Activated T-cell treated with anti-CD3 and anti-CD28 coated beads, Interleukin-2, amount 50 U/mL, for 48 hours (primary cell): ENCODE data around the gene SELENOO.

Source experiments
- DNase-seq, 2 experiments: peaks; one replicate each; pipeline ENCODE4 v3.0.0-alpha.2; 2020

SELENOO gene

DNA sequence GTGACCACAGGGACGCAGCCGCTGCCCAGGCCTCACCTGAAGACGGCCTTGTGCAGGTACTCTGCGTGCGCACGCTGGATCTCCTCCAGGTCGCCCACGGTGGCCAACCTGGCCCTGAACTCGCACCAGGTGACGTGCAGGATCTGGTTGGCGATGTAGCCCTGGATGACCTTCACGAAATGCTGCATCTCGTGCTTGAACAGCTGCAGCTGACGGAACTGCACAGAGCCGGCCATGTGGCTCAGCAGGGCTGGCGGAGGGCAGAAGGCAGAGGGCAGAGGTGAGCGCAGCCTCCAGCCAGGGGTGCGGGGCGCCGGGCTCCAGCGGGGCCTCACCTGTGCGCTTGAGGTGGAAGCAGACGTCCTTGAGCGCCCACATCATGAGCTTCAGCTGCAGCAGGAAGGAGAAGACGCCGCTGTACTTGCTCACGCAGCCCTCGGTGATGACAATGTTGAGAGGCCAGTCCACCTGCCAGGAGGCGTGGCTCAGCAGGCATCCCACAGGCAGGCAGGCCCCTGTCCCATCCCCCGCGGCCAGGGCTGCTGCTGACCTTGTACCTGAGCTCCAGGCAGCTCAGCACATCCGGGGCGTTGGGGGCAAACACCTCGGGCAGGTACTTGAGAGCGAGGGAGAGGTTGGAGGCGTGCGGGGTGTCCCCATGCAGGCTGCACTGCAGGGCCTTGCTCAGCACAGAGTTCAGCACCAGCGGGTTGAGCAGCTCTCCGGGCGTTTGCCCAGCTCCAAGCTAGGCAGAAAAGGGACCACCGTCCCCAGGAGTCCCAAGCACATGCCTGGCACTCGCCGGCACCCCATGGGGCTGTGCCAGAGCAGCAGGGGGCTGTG lies 17.6 kb downstream of the SELENOO start:
- no peak for DNase-seq

DNA sequence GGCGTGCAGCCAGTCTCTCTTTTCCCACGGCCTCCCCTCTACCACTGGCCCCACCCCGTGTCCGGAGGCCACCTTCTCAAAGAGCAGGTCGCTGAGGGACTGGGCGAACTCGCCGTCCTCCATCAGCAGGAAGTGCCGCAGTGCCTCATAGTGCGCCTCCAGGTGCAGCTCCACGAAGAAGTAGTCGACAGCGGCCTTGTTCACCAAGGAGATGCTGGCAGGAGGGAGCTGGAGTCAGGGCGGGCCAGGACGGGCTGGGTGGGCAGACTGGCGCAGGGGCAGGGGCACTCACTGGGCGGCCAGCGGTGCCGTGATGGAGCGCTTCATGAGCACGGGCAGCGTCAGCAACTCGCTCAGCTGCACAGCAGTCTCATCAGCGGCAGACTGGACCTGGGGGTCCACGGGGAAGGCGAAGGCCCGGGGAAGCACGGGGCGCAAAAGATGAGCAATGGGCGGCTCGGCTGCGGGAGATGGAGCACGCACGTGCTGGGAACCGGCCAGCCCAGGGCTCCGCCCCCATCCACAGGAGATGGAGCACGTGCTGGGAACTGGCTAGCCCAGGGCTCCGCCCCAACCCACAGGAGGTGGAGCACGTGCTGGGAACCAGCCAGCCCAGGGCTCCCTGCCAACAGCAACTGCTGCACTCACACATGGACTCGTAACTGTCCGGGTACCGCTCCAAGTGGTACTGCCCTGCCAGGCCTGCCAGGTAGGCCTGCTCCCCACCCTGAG lies 18.4 kb downstream of the SELENOO start:
- DNase-seq, result no peak

DNA sequence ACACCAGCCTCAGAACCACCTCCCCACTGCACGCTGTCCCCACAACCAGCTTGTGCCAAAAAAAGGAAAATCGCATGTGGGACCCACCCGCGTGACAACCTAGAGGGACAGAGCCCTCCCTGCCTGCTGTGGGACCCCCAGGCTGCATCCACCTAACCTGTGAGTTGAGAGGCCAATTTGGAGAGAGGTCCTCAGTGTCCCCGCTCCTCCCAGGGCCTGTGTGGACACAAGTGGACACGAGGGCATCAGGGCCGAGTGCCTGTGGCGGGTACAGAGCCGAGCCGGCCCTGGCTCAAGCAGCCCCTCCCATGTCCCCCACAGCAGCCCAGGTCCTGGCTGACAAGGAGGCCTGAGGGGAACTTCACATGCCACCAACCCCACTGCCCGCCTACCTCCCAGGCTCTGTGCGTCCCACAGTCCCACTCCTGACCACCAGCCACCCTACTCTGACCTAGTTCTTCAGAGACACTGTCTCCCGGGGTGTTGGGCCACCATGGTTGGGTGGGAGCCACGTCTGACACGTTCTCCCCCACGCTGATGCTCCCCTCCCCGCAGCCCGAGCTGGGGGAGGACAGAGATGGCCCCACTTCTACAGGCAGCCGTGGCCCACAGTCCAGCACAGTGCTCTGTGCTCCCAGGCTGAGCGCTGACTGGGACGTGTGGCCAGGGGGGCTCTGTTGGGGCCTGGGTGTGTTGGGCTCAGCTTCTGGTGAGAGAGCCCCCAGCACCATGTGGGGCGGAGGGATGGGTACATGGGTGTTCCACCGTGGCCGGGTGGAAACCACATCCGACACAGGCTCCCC lies 19.2 kb downstream of the SELENOO start:
- DNase-seq, result no peak

DNA sequence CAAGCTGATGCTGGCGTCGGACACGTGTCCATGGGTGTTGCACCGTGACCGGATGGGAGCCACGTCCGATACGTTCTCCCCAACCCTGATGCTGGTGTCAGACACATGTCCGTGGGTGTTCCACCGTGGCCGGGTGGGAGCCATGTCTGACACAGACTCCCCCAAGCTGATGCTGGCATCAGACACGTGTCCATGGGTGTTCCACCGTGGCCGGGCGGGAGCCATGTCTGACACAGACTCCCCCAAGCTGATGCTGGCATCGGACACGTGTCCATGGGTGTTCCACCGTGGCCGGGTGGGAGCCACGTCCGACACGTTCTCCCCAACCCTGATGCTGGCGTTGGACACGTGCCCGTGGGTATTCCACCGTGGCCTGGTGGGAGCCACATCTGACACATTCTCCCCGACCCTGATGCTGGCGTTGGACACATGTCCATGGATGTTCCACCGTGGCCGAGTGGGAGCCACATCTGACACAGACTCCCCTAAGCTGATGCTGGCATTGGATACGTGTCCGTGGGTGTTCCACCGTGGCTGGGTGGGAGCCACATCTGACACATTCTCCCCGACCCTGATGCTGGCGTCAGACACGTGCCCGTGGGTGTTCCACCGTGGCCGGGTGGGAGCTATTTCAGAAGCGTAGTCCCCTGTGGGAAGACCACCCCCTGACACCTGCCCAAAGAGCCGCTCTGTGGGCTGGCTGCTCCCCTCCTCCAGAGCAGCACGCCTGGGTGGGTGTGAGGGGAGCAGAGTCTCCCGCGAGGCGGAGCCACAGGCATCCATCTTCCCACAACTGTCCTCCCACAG lies 20.0 kb downstream of the SELENOO start:
- DNase-seq, result no peak

DNA sequence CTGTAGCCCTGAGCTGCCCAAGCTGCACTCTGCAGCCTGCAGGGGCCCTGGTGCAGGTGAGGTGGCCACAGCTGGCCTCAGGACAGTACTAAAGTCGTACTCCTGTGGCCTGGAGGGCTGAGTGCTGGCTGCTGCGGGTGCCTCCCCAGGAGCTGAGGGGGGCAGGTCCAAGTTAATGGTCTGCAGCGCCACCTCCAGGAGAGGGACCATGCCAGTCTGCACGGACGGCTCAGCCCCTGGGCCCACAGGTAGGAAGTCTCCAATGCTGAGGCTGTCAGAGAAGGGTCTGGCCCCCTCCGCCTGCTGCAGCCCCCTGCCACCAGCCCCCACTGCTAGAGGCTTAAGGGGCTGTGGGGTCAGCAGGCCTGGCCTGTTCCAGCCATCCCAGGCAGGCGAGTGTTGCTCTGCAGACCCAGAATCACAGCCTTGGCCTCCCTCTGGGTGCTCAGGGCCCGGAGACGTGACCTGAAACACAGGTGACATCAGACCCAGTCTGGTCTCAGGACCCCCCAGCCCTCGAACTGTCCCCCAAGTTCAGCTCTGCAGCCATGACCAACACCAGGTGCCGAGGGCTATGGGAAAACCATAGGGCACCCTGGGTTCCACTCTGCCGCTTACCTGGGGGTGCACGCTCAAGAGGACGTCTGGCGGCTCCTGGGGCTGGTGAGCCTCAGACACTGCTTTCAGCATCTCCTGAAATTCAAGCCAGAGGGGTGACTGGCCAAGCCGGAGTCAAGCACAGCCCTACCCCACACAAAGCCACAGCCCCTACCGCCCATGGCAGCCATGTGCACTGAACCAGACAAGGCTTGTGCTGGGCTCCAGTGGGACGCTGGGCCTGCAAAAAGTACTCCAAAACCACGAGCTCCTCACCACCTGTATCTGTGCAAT lies 20.8 kb downstream of the SELENOO start:
- no peak for DNase-seq

DNA sequence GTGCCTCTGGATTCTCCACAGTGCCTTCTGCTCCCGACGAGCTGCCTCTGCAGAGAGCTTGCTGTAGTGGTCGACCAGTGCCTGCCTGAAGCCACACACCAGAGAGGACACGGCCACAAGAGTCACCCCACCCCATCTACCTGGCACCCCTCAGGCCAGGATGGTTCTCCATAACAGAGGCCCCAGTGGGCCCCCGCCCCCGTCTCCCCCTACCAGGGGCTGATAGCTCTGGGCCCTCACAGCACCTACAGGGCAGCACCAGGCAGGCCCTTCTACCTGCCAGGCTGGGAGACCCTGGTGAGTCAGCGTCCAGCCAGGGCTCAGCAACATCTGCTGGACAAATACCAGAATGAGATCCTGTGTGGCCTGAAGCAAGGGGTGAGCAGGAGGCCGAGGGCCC lies 21.7 kb downstream of the SELENOO start:
- DNase-seq, result no peak

DNA sequence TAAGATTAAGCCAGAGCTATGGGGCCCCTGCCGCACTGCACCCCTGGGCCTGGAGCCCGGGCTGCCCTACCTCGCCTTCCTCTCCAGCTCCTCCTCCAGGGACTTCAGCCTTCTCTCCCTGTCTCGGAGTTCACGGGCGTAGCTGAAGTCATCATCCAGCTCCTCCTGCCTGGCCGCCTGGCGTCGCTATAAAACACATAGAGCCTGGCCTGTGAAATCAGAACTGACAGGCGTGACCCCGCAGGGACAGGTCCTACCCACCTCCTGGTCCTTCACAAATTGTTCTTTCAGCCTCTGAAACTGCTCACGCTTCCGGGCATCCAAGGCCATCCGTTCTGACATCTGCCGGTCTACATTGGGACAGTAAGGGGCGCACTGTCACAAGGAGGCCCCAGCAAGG lies 23.3 kb downstream of the SELENOO start:
- DNase-seq, result no peak

DNA sequence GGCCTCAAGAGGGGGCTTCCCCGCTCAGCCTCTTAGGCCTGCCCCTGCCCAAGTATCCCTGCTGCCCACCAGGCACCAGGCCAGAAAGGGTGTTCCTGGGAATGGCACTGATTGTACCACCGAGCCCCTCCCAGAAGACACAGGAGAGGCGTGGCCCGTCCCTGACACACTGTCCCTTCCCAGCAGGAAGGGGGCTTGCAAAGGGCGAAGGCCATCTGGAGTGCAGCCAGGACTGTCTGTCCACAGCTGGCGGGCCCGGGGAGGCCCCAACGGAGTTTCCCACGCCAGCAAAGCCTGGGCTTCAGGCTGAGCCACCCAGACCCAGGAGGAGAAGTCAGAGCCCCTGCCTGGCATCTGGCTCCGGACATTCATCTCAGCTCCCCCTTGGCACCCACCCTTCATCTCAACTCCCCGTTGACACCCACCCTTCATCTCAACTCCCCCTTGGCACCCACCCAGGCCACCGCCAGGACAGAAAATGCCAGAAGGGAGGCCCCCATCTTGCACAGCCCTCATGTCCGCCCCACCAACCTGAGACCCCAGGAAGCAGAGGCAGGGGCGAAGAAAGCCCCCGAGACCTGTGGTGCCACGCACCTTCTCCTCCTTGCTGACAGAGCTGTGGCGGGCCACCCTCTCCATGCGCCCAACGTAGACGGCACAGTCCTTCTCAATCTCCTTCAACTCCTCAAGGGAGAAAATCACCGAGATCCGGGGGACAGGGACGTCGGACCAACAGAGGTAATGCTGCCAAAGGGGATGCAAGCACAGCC lies 24.6 kb downstream of the SELENOO start:
- DNase-seq, result no peak

DNA sequence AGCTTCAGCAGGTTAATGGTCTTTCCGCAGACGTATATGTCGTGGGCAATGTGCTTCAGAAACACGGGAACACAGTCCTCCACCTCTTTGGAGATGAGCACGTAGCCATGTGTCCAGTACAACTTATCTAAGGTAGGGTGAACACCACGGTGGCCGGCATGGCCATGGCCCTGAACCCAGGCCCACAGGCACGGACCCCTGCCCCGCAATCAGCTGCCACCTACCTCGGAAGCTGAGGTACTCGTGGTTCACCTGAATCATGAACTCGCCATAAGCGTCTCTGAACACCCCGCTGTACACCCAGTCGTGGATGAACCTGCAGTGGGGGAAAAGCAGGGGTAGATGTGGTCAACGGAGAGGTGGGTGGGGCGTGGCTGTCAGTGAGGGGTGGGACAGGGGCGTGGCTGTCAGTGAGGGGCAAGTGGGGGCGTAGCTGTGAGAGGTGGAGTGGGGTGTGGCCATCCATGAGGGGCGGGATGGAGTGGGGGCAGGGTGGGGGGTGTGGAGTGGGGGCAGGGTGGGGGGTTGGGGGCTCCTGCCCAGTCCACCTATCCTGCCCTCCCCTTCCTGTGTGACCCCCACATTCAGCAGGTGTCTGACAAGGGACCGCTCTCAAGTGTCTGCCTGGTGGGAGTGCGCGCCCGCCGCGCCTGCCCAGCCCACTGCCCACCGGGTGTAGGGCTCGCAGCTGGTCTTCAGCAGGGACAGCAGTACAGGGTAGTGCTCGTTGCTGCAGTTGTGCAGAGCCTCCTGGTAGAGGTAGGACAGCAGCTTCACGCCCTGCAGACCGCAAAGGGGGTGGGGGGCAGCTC lies 25.5 kb downstream of the SELENOO start:
- no peak for DNase-seq

DNA sequence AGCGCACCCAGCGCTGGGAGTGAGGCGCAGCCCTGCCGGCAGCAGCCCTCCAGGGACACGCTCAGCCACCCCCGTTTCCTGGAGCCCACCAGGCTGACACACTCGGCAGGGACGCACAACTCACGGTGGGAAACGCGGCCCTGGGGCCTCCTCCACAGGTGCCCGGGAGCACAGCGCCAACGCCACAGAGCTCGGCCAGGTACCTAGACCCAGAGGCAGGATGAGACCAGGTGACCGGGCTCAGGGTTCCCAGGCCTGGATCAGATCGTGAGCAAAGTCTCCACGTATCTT lies 26.0 kb downstream of the SELENOO start:
- no peak for DNase-seq

DNA sequence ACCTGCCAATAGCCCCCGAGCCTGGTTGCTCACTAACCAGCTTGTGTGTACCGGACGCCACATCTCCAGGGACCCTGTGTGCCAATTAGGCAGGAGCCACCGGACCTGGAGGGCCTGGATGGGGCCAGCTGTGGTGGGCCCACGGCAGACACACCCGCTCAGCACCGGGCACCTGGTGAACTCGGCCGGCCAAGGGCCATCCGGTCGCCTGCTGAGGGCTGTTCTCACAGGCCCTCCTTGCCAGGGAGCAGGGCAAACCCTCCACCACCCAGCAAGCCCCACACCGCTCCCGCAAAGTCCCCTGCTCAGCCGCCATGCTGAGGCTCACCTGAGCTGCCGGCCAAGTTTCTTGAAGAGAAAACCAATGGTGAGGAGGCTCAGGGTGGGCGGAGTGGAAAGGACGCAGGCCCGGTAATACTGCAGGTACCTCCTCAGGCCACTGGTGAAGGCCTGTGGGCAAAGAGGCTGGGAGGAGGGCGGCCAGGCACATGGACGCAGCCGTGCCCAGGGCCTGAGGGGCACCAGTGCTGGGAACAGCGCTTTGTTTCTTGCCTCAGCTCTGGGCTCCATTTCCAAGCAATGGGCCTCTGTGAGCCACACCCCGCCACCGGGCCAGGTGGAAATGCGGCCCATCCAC lies 26.9 kb downstream of the SELENOO start:
- DNase-seq, result no peak

DNA sequence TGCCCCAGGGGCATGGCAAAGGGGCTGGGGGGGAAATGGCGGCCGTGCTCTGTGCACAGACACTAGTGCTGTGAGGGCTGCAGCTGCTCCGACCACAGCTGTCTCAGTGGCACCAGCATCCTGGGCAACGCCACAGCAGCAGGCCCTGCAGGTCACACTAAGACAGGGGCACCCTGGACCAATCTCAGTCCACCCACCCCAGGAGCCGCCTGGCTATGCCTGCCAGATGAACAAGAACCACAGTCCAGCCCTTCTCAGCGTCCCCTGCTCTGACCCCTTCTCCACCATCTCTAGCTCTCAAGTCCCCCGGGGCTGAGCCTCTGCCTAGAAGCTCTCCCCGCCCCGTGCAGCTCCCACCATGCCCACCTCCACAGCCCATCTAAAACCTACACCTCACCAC lies 27.6 kb downstream of the SELENOO start:
- DNase-seq, result no peak

DNA sequence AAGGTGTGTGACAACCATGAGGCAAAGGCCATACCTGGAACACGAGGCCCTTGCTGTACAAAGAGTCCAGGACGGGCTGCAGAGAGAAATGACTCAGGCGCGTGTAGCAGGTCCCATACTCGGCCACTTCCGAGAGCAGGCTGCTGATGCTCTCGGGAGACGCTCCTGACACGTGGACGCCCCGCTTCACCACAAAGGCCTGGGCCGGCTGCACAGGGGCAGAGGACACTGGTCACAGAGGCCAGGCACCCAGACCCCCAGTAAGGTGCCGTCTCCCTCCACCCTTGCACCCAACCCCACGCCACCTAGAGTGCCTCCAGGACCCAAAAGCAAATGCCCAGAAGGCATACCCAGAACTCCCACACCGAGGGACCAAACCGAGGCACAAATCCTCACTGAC lies 28.6 kb downstream of the SELENOO start:
- DNase-seq, result no peak

DNA sequence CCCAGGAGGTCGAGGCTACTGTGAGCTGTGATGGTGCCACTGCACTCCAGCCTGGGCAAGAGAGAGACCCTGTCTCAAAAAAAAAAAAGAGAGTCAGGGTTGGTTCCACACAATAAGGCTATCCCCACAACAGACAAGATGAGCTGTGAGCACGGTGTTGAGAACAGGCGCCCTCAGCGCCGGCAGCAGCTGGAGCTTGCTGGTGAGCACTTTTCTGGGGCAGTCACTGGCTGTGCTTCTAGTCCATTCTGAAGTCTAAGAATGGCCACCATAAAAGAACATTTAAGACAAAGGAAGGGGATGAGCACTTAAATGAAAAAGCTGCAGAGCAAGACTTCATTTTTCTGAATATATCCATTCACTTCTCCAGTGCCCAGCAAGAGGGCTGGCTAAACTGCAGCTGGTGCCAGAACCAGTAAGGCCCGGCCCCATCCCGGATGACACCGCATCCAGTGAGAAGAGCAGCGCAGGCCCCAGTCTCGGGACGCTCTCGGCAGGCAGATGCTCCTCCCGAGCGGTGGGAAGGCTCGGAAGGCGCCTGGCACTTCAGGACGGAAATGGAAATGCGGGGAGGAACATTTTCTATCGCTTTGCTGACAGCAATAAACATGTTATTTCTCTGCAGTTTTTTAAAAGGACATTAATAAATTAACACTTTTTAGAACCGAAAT lies 31.8 kb downstream of the SELENOO start:
- no peak for DNase-seq

DNA sequence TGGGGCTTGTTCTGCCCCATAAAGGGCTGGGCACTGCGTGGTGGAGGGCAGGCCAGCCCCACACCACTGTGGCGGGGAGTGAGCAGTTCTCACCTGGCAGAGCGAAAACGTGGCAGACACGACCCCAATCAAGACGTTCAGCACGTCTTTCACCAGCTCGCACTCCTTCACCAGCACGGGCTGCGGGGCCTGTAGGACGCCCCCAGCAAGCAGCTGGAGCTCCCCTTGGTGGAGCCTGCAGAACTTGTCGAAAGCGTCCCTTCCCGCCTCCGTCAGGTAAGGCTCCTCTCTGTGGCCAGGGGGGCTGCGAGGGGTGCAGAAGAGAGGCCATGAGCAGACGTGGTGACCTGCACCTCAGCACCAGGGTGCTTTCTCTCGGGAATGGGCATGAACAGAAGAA lies 32.4 kb downstream of the SELENOO start:
- no peak for DNase-seq

DNA sequence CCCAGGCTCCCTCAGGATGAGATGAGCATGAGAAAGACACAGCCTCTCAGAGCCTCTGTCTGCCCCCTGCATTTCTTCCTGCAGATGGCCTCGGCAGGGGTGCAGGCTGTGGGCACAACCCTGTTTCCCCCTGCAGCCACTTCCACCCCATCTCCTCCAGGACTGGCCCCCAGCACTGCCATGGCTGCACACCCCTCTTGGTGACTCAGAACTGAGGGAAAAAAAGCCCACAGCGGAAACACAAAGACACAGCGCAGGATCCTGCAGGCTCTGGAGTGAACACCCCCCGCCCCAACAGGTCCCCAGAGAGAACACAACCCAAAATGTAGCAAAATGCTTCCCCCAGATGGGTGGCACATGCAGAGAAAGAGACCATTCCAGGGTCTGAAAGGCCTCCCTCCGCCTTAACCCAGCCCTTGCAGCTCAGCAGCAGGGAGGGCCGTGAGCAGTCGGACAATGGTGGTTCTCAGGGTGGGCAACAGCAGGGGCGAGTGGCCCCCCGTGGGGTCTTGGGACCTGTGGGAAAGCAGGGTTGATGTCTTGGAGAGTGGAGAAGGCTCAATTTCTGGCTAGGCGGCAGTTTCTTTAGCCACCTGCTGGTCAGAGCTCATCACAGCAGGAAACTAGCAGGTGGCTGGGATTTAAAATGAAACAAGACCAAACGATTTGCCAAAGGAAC lies 36.1 kb downstream of the SELENOO start:
- no peak for DNase-seq

DNA sequence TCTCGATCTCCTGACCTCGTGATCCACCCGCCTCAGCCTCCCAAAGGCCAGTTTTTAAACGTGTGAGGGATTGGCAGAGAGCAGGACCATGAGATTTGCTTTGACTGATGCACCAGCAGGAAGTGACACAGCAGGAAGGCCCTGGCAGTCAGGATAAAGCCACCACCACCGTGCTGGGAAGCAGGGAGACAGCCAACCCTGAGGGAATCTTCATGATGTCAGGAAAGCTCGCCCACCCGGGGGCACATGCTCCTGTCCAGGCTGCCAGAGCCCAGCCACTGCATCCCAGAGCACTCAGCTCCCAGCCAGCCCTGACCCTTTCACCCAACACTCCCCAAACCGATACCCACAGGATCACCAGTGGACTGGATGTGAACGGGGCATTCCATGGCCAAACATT lies 37.9 kb downstream of the SELENOO start:
- no peak for DNase-seq

DNA sequence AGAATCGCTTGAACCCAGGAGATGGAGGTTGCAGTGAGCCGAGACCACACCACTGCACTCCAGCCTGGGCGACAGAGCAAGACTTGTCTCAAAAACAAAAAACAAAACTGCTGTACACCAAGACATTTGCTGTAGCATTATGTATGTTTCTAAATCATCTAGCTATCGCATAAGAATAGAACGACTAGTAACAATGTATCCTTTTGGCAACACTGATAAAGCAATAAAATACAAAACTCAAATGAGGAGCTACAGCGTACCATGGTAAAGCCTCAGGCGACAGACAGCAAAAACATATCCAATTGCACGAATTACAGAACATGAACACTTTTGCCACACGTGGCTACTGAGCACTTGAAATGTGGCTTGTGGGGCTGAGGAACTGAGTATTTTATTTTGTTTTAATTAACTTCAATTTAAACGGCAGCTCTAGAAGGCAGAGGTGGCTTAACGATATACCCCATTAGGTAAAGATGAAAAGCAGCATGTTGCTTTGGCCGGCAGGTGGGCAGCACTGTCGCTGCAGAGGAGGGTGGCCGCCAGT lies 41.7 kb downstream of the SELENOO start:
- DNase-seq, result no peak
